HepG2 (cell line): ENCODE measurements around the gene SDC1. TPM values are rescaled to one million over a fixed set of nuclear protein-coding genes. Genes with fewer than 3 reads are reported as not detected.
A peak's percentile ranks its signal among the peaks of the same experiment; 100 is the strongest.

ENCODE experiments used
- ATAD3A ChIP-seq: sonication (generic); formaldehyde crosslinking; IDR thresholded peaks from 2 replicates; pipeline ENCODE4 v1.4.0; 2020; ENCODE audit warnings: missing genetic modification reagents
- CBFB ChIP-seq: sonication (generic); formaldehyde crosslinking; IDR thresholded peaks from 2 replicates; pipeline ENCODE4 v1.4.0; 2020; ENCODE audit warnings: missing genetic modification reagents
- PAF1 ChIP-seq: IDR thresholded peaks from 2 replicates; pipeline ENCODE4 v1.6.1; 2016; ENCODE audit warnings: missing genetic modification reagents, missing compliant biosample characterization
- TCF12 ChIP-seq, 2 experiments: fragments of 450-650 bp in 1 of 2; sonication (generic) in 1 of 2; formaldehyde crosslinking in 1 of 2; IDR thresholded peaks; 2 replicates each; pipeline versions ENCODE4 v1.6.1 to v1.8.0; 2017 to 2022; ENCODE audit warnings: antibody characterized with exemption in 1 of 2, mild to moderate bottlenecking in 1 of 2, missing genetic modification reagents in 1 of 2, moderate library complexity in 1 of 2
- ZFX ChIP-seq: sonication (generic); formaldehyde crosslinking; IDR thresholded peaks from 2 replicates; pipeline ENCODE4 v1.4.0; 2020; ENCODE audit warnings: mild to moderate bottlenecking, low read depth, missing genetic modification reagents, moderate library complexity
- ZNF407 ChIP-seq: sonication (generic); formaldehyde crosslinking; IDR thresholded peaks from one replicate; pipeline ENCODE4 v1.5.1; 2020; ENCODE audit warnings: mild to moderate bottlenecking, missing genetic modification reagents; ENCODE audit errors: not compliant biosample characterization
- ZNF574 ChIP-seq: sonication (generic); formaldehyde crosslinking; IDR thresholded peaks from 2 replicates; pipeline ENCODE4 v1.4.0; 2020; ENCODE audit warnings: missing genetic modification reagents
- ZNF609 ChIP-seq: sonication (generic); formaldehyde crosslinking; IDR thresholded peaks from 2 replicates; pipeline ENCODE4 v1.4.0; 2020; ENCODE audit warnings: mild to moderate bottlenecking, missing genetic modification reagents, borderline replicate concordance
- ZNF816 ChIP-seq: sonication (generic); formaldehyde crosslinking; IDR thresholded peaks from 2 replicates; pipeline ENCODE4 v1.8.0; 2022; ENCODE audit warnings: missing genetic modification reagents, mild to moderate bottlenecking, borderline replicate concordance
- ZNF83 ChIP-seq: sonication (generic); formaldehyde crosslinking; IDR thresholded peaks from 2 replicates; pipeline ENCODE4 v1.4.0; 2020; ENCODE audit warnings: missing genetic modification reagents, mild to moderate bottlenecking, borderline replicate concordance
- polyA plus RNA-seq, 8 experiments: library from polyadenylated mRNA; depleted of rRNA in 3 of 8; stranded (reverse) in 7 of 8; unstranded in 1 of 8; fragments of >200 nt; fragmentation: Illumina TruSeq in 4 of 8; extraction: Trizol in 4 of 8; gene quantifications; 2 replicates each; pipeline versions ENCODE4 v1.2.1 to v1.2.3, GENCODE V29; 2011 to 2016; ENCODE audit warnings: low read depth in 4 of 8, missing spikeins in 1 of 8, mixed read lengths in 1 of 8; ENCODE audit not compliant: insufficient read depth in 1 of 8
- total RNA-seq, 5 experiments: library from RNA; depleted of rRNA; stranded (reverse); fragments of >200 nt; fragmentation: Illumina TruSeq; extraction: Trizol; gene quantifications; 2 replicates each; pipeline ENCODE4 v1.2.3, GENCODE V29; 2016; ENCODE audit warnings: low read depth in 1 of 5

The SDC1 gene
- total and polyA plus RNA-seq, 2 of the 13 experiments (the other 11 are each of a cell fraction or from before 2014, with no cell fraction given): 108 to 119 TPM

GRCh38 chr2:20215183-20216040, 9.5 kb downstream of the SDC1 start (continued):
- peak; percentile 87 for TF ChIP-seq ZNF574 (CRISPR knock-in tag)
- TF ChIP-seq ZNF83 (CRISPR knock-in tag): no peak
- TF ChIP-seq PAF1: no peak
- TF ChIP-seq TCF12 (IDR thresholded peaks at IDR 0.05): no peak
- TF ChIP-seq TCF12 (CRISPR knock-in tag; IDR thresholded peaks at IDR 0.05): peak; percentile 69; the same call in 1 of the 2 replicates
- peak; percentile 72; the same call in 1 of the 2 replicates for TF ChIP-seq CBFB (CRISPR knock-in tag)
- peak; percentile 89; the same call in 1 of the 2 replicates for TF ChIP-seq ZNF609
- peak; percentile 62; the same call in 1 of the 2 replicates for TF ChIP-seq ZNF816 (CRISPR knock-in tag)
- TF ChIP-seq ATAD3A (CRISPR knock-in tag): no peak
- no peak for TF ChIP-seq ZNF407 (CRISPR knock-in tag)
- peak; percentile 97 for TF ChIP-seq ZFX
